Testis (tissue), 3 donors: ENCODE data around the gene C13orf46. TPM values are rescaled to one million over a fixed set of nuclear protein-coding genes. Genes with fewer than 3 reads are reported as not detected.

Experiments
- DNase-seq: peaks from one replicate; pipeline ENCODE4 v3.0.0-alpha.2; 2019
- H3K27ac ChIP-seq, 2 donors: fragments of 200-600 bp; sonication (generic); one replicate each; pipeline ENCODE4 v1.5.1; 2019
- H3K27me3 ChIP-seq: fragments of 200-600 bp; sonication (generic); one replicate; pipeline ENCODE4 v1.5.1; 2019
- H3K36me3 ChIP-seq: fragments of 200-600 bp; sonication (generic); one replicate; pipeline ENCODE4 v1.5.1; 2017; ENCODE audit warnings: low read depth; ENCODE audit errors: missing control alignments
- H3K4me1 ChIP-seq: fragments of 200-600 bp; sonication (generic); one replicate; pipeline ENCODE4 v1.5.1; 2019
- H3K4me3 ChIP-seq, 2 donors: fragments of 200-600 bp; sonication (generic); one replicate each; pipeline ENCODE4 v1.5.1; 2017 to 2019
- H3K9me3 ChIP-seq: fragments of 200-600 bp; sonication (generic); one replicate; pipeline ENCODE4 v1.5.1; 2017
- POLR2A ChIP-seq: fragments of 450-650 bp; IDR thresholded peaks from one replicate; pipeline ENCODE4 v1.6.1; 2017; ENCODE audit warnings: antibody characterized with exemption, mild to moderate bottlenecking, moderate library complexity
- WGBS, 2 donors: methylation state at CpG; one replicate each; pipeline ENCODE4 v1.1.5; 2018; 5-methylcytosine and 5-hydroxymethylcytosine counted together
- intact Hi-C: fragments of 100-400 bp; cut with DNase I; formaldehyde crosslinking; loops from one replicate; pipeline ENCODE4 v1.15.1; 2023; ENCODE audit warnings: low total_unique reads
- polyA plus RNA-seq: library from polyadenylated mRNA; stranded (reverse); fragments of 350-450 nt; fragmentation: Illumina TruSeq; extraction: RNeasy Lipid Tissue Mini Kit (QIAGEN cat#74804); gene quantifications from one replicate; pipeline ENCODE4 v1.2.3, GENCODE V29; 2014; ENCODE audit warnings: low read depth, low replicate concordance; ENCODE audit not compliant: insufficient read depth
- total RNA-seq, 2 donors: library from RNA; depleted of rRNA; stranded (reverse); fragments of >200 nt; gene quantifications; one replicate each; pipeline ENCODE4 v1.2.3, GENCODE V29; 2016
- TF ChIP-seq, protein P1 (sequence below), 3 experiments: fragments of 450-650 bp in 2 of 3; fragments of 200-600 bp in 1 of 3; sonication (generic) in 1 of 3; IDR thresholded peaks; one replicate each; pipeline ENCODE4 v1.5.1; 2016 to 2019; ENCODE audit warnings: antibody characterized with exemption in 3 of 3, mild to moderate bottlenecking in 2 of 3, moderate library complexity in 1 of 3

Gene C13orf46
- total and polyA plus RNA-seq, 3 donors from 2014 or later: 2.9 to 28.4 (median 5.5) TPM

DNA sequence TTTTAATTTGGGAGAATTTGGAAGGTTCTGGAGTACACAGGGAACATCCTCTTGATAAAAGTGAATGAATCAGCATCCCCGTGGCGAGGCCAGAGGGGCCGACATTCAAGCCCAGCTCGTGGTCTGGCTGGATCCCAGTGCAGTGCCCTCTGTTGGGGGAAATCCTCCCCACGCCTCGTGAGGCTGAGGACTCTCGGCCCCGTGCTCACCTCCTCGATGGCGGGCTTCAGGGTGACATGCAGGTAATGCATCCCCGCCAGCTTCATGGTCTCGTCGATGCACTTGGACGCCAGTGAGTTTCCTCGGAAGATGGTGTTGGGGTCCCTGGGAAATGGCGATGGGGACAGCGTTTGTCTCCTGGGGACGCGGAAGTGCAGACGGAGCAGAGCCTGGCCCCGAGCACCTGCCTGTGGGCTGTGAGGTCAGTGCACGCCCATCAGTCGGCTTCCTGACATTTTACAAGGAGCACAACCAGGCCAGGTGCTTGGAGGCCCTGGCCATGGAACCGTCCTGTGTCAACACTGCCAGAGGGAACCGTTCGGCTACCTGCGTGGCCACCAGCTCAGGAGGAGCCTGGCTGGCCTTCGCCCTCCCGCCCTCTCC is 43.3 kb upstream of the C13orf46 start:
- no peaks in the 10 kb centered on the region for H3K9me3 ChIP-seq
- 91 to 93% methylated on average over 22 to 29 of the region's 29 CpGs for WGBS, 2 donors
- no peak overlapping the region for H3K4me3 ChIP-seq
- TF ChIP-seq, protein P1, sequence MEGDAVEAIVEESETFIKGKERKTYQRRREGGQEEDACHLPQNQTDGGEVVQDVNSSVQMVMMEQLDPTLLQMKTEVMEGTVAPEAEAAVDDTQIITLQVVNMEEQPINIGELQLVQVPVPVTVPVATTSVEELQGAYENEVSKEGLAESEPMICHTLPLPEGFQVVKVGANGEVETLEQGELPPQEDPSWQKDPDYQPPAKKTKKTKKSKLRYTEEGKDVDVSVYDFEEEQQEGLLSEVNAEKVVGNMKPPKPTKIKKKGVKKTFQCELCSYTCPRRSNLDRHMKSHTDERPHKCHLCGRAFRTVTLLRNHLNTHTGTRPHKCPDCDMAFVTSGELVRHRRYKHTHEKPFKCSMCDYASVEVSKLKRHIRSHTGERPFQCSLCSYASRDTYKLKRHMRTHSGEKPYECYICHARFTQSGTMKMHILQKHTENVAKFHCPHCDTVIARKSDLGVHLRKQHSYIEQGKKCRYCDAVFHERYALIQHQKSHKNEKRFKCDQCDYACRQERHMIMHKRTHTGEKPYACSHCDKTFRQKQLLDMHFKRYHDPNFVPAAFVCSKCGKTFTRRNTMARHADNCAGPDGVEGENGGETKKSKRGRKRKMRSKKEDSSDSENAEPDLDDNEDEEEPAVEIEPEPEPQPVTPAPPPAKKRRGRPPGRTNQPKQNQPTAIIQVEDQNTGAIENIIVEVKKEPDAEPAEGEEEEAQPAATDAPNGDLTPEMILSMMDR (IDR thresholded peaks at IDR 0.05): no peak
- no peak for TF ChIP-seq POLR2A
- no peak for DNase-seq
- H3K36me3 ChIP-seq: no peaks in the 10 kb centered on the region
- no peaks in the 10 kb centered on the region for H3K4me1 ChIP-seq
- no peaks in the 10 kb centered on the region for H3K27me3 ChIP-seq
- intact Hi-C loops: no loop called here
- no peak overlapping the region for H3K27ac ChIP-seq

DNA sequence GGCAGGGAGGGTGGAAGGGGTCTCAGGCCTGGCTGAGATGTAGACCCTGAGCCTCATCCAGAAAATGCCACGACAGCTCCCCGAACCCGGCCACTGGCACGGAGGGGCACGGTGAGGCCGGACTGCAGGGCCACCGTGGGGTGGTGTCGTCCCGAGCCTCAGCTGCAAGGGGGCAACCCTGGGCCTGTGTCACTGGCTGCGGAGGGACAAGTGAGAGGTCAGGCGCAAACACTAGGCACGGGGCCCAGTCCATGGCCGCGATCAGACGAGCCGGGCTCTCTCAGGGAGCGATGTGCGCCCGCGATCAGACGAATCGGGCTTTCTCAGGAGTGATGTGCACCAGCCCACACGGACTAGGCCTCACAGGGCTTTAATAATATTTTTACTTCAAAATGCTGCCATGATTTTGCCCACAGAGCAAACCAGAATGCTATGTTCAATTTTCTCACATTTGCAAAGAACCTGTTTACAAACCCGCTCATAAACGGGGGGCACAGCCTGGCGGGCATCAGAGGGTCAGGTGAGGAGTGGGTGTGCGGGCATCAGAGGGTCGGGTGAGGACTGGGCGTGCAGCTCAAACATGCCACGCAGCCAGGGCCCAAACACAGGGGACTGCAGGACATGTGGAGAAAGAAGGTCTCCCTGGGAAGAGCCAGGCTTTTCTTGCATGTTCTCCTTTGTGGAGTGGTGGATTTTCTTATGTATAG is 42.6 kb upstream of the C13orf46 start:
- no peak for DNase-seq
- Histone ChIP-seq H3K27me3 (no peaks in the 10 kb centered on the region), H3K36me3 (no peaks in the 10 kb centered on the region), H3K9me3 (no peaks in the 10 kb centered on the region), H3K4me1 (no peaks in the 10 kb centered on the region), H3K27ac (no peak overlapping the region), H3K4me3 (no peak overlapping the region)
- WGBS, 2 donors: 90 to 92% methylated on average over 21 to 30 of the region's 30 CpGs
- intact Hi-C loops: no loop called here
- TF ChIP-seq POLR2A: no peak
- TF ChIP-seq, protein P1 (IDR thresholded peaks at IDR 0.05): no peak

DNA sequence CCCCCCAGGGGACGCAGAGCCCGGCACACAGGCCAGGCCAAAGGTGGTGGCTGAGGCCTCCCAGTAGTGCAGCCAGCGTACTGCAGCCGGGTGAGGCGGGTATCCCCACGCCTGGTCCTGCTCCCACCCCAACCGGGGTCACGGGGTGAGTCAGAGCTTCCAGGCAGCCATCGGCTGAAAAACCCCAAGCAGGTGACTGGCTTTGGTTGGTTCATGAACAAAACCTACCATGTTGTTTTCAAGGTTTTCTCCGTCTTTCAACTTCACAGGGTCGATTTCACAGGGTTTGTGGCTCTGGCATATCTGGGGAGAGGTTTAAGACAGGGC is 42.1 kb upstream of the C13orf46 start:
- H3K36me3 ChIP-seq: no peaks in the 10 kb centered on the region
- H3K4me1 ChIP-seq: no peaks in the 10 kb centered on the region
- intact Hi-C loops: no loop called here
- WGBS, 2 donors: 83 to 98% methylated on average over 6 to 11 of the region's 11 CpGs
- TF ChIP-seq, protein P1 (IDR thresholded peaks at IDR 0.05): no peak
- no peak for TF ChIP-seq POLR2A
- DNase-seq: no peak
- no peak overlapping the region for H3K27ac ChIP-seq
- H3K4me3 ChIP-seq: no peak overlapping the region
- H3K27me3 ChIP-seq: no peaks in the 10 kb centered on the region
- H3K9me3 ChIP-seq: no peaks in the 10 kb centered on the region

DNA sequence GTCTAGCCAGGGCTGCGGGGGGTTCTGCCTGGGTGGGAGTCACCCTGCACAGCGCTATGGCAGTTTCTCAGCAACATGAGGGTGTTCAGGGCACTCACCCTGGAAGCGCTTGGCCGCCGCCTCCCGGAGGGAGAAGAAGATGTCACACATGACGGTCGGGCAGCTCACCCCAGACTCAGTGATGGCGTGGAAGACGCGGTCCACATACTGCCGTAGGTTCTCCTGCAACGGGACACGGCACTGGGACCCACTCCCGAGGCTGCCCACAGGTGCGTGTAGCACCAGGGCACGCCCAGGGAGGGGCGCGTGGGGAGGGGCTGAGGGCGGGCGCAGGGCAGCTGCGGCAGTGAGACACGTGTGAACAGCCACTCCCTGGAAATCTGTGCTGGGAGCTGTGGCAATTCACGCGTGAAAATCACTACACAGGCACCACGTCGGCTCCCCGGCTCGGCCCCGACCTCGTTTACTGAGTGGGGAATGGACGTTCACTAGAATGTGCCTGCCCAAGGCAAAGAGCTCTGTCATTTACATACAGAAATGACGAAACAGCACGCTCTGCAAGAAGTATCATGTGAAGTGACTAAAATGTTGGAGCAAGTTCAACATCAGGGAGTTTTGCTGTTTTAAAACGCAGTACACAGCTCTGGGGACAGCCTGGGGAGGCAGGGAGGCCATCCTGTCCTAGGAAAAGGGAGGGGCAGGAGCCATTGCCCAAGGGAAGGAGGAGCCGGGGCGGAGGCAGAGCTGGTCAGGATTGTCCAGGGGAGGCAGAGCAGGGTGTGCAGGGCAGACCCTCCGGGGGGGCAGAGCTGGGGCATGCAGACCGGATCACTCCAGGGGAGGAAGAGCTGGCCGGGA is 41.5 kb upstream of the C13orf46 start:
- Histone ChIP-seq H3K36me3 (no peaks in the 10 kb centered on the region), H3K4me1 (no peaks in the 10 kb centered on the region)
- WGBS, 2 donors: 80 to 94% methylated on average over 14 to 40 of the region's 40 CpGs

More for the DNA sequence above, 41.5 kb upstream of the C13orf46 start:
- no peaks in the 10 kb centered on the region for H3K27me3 ChIP-seq
- TF ChIP-seq POLR2A: no peak
- TF ChIP-seq, protein P1 (IDR thresholded peaks at IDR 0.05): no peak
- H3K9me3 ChIP-seq: no peaks in the 10 kb centered on the region
- DNase-seq: no peak
- intact Hi-C loops: no loop called here
- H3K27ac ChIP-seq: no peak overlapping the region
- no peak overlapping the region for H3K4me3 ChIP-seq
